Measurements from ENCODE around the gene ACTR5.

GRCh38 chr20:38735172-38735571, 13.1 kb upstream of the ACTR5 start:
- TF ChIP-seq CTCF (conservative IDR thresholded peaks at IDR 0.05) (no peak), ZFX (IDR thresholded peaks at IDR 0.05) (no peak)

All from C4-2B (cell line).